ENCODE results near the gene STPG3.
"Not testable (repeated sequence)": the region's sequence is repeated elsewhere in the genome, so short reads cannot be mapped to it uniquely, and the experiment has no call there.

The STPG3 gene

GRCh38 chr9:137234055-137234697 is 16.9 kb upstream of the STPG3 start:
- no peak for DNase-seq (ENCODE audit: low spot score)

- DNase-seq (ENCODE audit: low spot score), result no peak
Measured at GRCh38 chr9:137234758-137235423, 16.2 kb upstream of the STPG3 start.

GRCh38 chr9:137235424-137236237 is 15.5 kb upstream of the STPG3 start:
- no peak for DNase-seq (ENCODE audit: low spot score)

- peak; percentile 77 for DNase-seq (ENCODE audit: low spot score)
Measured at GRCh38 chr9:137236238-137236935, 14.7 kb upstream of the STPG3 start.

GRCh38 chr9:137236936-137237421 is 14.1 kb upstream of the STPG3 start:
- DNase-seq (ENCODE audit: low spot score), result no peak

GRCh38 chr9:137237759-137238726 is 13.0 kb upstream of the STPG3 start:
- DNase-seq (ENCODE audit: low spot score), result no peak

- not testable (repeated sequence) for DNase-seq (ENCODE audit: low spot score)
Measured at GRCh38 chr9:137239541-137240200, 11.4 kb upstream of the STPG3 start.

GRCh38 chr9:137240318-137240840 is 10.7 kb upstream of the STPG3 start:
- no peak for DNase-seq (ENCODE audit: low spot score)

- peak; percentile 100 for DNase-seq (ENCODE audit: low spot score)
Measured at GRCh38 chr9:137240841-137241489, 10.1 kb upstream of the STPG3 start, which contains the start of gene TUBB4B. Gene TUBB4B, plus strand, starts transcription at chr9:137241287. Its CDS starts 74 bp downstream, at chr9:137241361.

GRCh38 chr9:137241490-137242268 is 9.4 kb upstream of the STPG3 start:
- no peak for DNase-seq (ENCODE audit: low spot score)

GRCh38 chr9:137242269-137243203 is 8.6 kb upstream of the STPG3 start:
- DNase-seq (ENCODE audit: low spot score), result no peak

- DNase-seq (ENCODE audit: low spot score), result not testable (repeated sequence)
Measured at GRCh38 chr9:137243266-137243625, 7.8 kb upstream of the STPG3 start.

- no peak for DNase-seq (ENCODE audit: low spot score)
Measured at GRCh38 chr9:137243626-137244485, 7.2 kb upstream of the STPG3 start.

GRCh38 chr9:137244486-137245449 is 6.3 kb upstream of the STPG3 start:
- DNase-seq (ENCODE audit: low spot score), result no peak

All from cerebellar cortex (tissue), 1 donor.